Keratinocyte (primary cell): Measurements from ENCODE around the gene C16orf92. TPM values are rescaled to one million over a fixed set of nuclear protein-coding genes. Genes with fewer than 3 reads are reported as not detected.

Experiments
- DNase-seq: peaks from one replicate; pipeline ENCODE4 v3.0.0-alpha.2; 2011; ENCODE audit warnings: low read depth, missing footprints, low spot score
- FAIRE-seq: peaks from 2 replicates; lab custom pipeline; 2011; peaks lifted over from hg19 to GRCh38; lab: Jason Lieb, UNC
- H2AFZ ChIP-seq: 2 replicates; pipeline ENCODE4 v1.6.0; 2012; ENCODE audit warnings: low read length, control low read depth, inconsistent platforms; ENCODE audit not compliant: control insufficient read depth
- H3K27ac ChIP-seq: 2 replicates; pipeline ENCODE4 v1.5.1; 2011; ENCODE audit warnings: low read length; ENCODE audit not compliant: control insufficient read depth, insufficient read depth
- H3K27me3 ChIP-seq: 3 replicates; pipeline ENCODE4 v1.6.0; 2011; ENCODE audit warnings: low read length; ENCODE audit not compliant: control insufficient read depth, insufficient read depth; ENCODE audit errors: extremely low read depth
- H3K36me3 ChIP-seq, 2 experiments: 2 replicates in 1 of 2; 3 replicates in 1 of 2; pipeline ENCODE4 v1.5.1; 2011; ENCODE audit warnings: low read length in 2 of 2, mild to moderate bottlenecking in 1 of 2; ENCODE audit not compliant: control insufficient read depth in 2 of 2, insufficient read depth in 2 of 2; ENCODE audit errors: extremely low read depth in 1 of 2
- H3K4me1 ChIP-seq: 3 replicates; pipeline ENCODE4 v1.5.1; 2011; ENCODE audit warnings: low read length; ENCODE audit not compliant: control insufficient read depth, insufficient read depth; ENCODE audit errors: extremely low read depth
- H3K4me2 ChIP-seq: 3 replicates; pipeline ENCODE4 v1.6.0; 2011; ENCODE audit warnings: low read depth, low read length; ENCODE audit not compliant: control insufficient read depth, insufficient read depth; ENCODE audit errors: extremely low read depth
- H3K4me3 ChIP-seq, 3 experiments: fragments of 200-600 bp in 1 of 3; sonication (generic) in 1 of 3; 2 replicates in 2 of 3; 3 replicates in 1 of 3; pipeline ENCODE4 v1.5.1; 2011 to 2016; ENCODE audit warnings: low read length in 3 of 3, mild to moderate bottlenecking in 3 of 3, control low read depth in 2 of 3, inconsistent platforms in 1 of 3, low read depth in 1 of 3, mixed read lengths in 1 of 3, mixed run types in 1 of 3, moderate library complexity in 1 of 3; ENCODE audit not compliant: control insufficient read depth in 2 of 3, insufficient read depth in 2 of 3; ENCODE audit errors: extremely low read depth in 1 of 3
- H3K79me2 ChIP-seq: 2 replicates; pipeline ENCODE4 v1.6.0; 2012; ENCODE audit warnings: low read length; ENCODE audit not compliant: control insufficient read depth, insufficient read depth
- H3K9ac ChIP-seq: 3 replicates; pipeline ENCODE4 v1.6.0; 2011; ENCODE audit warnings: low read length; ENCODE audit not compliant: control insufficient read depth, insufficient read depth; ENCODE audit errors: extremely low read depth
- H3K9me1 ChIP-seq: 3 replicates; pipeline ENCODE4 v1.6.0; 2011; ENCODE audit warnings: low read length; ENCODE audit not compliant: control insufficient read depth, insufficient read depth; ENCODE audit errors: extremely low read depth
- H3K9me3 ChIP-seq: 2 replicates; pipeline ENCODE4 v1.5.1; 2012; ENCODE audit warnings: low read depth, low read length; ENCODE audit not compliant: control insufficient read depth
- H4K20me1 ChIP-seq: 3 replicates; pipeline ENCODE4 v1.6.0; 2011; ENCODE audit warnings: low read length; ENCODE audit not compliant: control insufficient read depth, insufficient read depth; ENCODE audit errors: extremely low read depth
- CTCF ChIP-seq, 3 experiments: IDR thresholded peaks in 1 of 3; conservative IDR thresholded peaks in 1 of 3; optimal IDR thresholded peaks in 1 of 3; 2 replicates in 2 of 3; 3 replicates in 1 of 3; pipeline versions ENCODE3 to v1.5.1; 2011; ENCODE audit warnings: low read length in 3 of 3, mild to moderate bottlenecking in 3 of 3, moderate library complexity in 2 of 3, control low read depth in 1 of 3, inconsistent platforms in 1 of 3; ENCODE audit not compliant: insufficient read depth in 2 of 3; ENCODE audit errors: extremely low read depth in 1 of 3
- EZH2 ChIP-seq: IDR thresholded peaks from one replicate; pipeline ENCODE4 v1.6.1; 2012; ENCODE audit warnings: inconsistent platforms, mild to moderate bottlenecking, low read length, moderate library complexity
- dilution Hi-C: fragments of 300-500 bp; cut with MboI; formaldehyde crosslinking; loops from one replicate; pipeline ENCODE4 v1.7.0; 2020; ENCODE audit warnings: low sequenced_read_pairs; ENCODE audit not compliant: extremely low pct_ligation_motif_present
- polyA plus RNA-seq, 5 experiments: library from polyadenylated mRNA; depleted of rRNA in 3 of 5; stranded (reverse) in 3 of 5; stranded (forward) in 1 of 5; unstranded in 1 of 5; fragments of >200 nt; gene quantifications; 1 replicate in 1 of 5; 2 replicates in 3 of 5; 3 replicates in 1 of 5; pipeline versions ENCODE4 v1.2.1 to v1.2.3, GENCODE V29; 2011 to 2012; ENCODE audit warnings: missing spikeins in 2 of 5, low read depth in 1 of 5, low replicate concordance in 1 of 5

Gene C16orf92
- polyA plus RNA-seq, 1 donor (not counting 4 experiments of a cell fraction or from before 2014, with no cell fraction given) = not detected

- no peak for TF ChIP-seq EZH2
- TF ChIP-seq CTCF (optimal IDR thresholded peaks at IDR 0.05 in 1 of 3, IDR thresholded peaks at IDR 0.05 in 1 of 3, conservative IDR thresholded peaks at IDR 0.05 in 1 of 3; ENCODE audit: extremely low read depth in 1 of 3, insufficient read depth in 2 of 3, low read length in 3 of 3) = no peak
- Histone ChIP-seq H3K4me1 (peaks cover 4% of the 10 kb centered on the region), H3K9ac (no peak overlapping the region), H4K20me1 (no peaks in the 10 kb centered on the region), H3K9me1 (no peaks in the 10 kb centered on the region), H3K27ac (no peak overlapping the region), H3K27me3 (peaks cover 23% of the 10 kb centered on the region), H3K4me3 (no peak overlapping the region), H3K36me3 (no peaks in the 10 kb centered on the region), H3K9me3 (no peaks in the 10 kb centered on the region), H3K79me2 (no peaks in the 10 kb centered on the region), H2AFZ (no peak overlapping the region), H3K4me2 (no peak overlapping the region)
- DNase-seq (no peak), FAIRE-seq (no peak)
- dilution Hi-C loops = no loop called here
Observed at GRCh38 chr16:30025156-30025555, 2.2 kb downstream of the C16orf92 start.

GRCh38 chr16:30025574-30025973 lies 2.6 kb downstream of the C16orf92 start:
- Histone ChIP-seq H3K27ac (no peak overlapping the region), H3K79me2 (no peaks in the 10 kb centered on the region), H3K4me2 (no peak overlapping the region), H3K9me3 (no peaks in the 10 kb centered on the region), H3K9me1 (no peaks in the 10 kb centered on the region), H3K4me3 (no peak overlapping the region), H3K36me3 (no peaks in the 10 kb centered on the region), H3K27me3 (peaks cover 27% of the 10 kb centered on the region), H2AFZ (no peak overlapping the region), H3K4me1 (peaks cover 4% of the 10 kb centered on the region), H4K20me1 (no peaks in the 10 kb centered on the region), H3K9ac (no peak overlapping the region)
- no peak for DNase-seq
- dilution Hi-C loops = no loop called here
- no peak for FAIRE-seq
- TF ChIP-seq CTCF (optimal IDR thresholded peaks at IDR 0.05 in 1 of 3, IDR thresholded peaks at IDR 0.05 in 1 of 3, conservative IDR thresholded peaks at IDR 0.05 in 1 of 3; ENCODE audit: extremely low read depth in 1 of 3, insufficient read depth in 2 of 3, low read length in 3 of 3) = no peak
- no peak for TF ChIP-seq EZH2
